Fibroblast of the aortic adventitia (primary cell): ENCODE results near the gene CT47C1. TPM values are rescaled to one million over a fixed set of nuclear protein-coding genes. Genes with fewer than 3 reads are reported as not detected.

Experiments
- DNase-seq: peaks from one replicate; pipeline ENCODE4 v3.0.0-alpha.2; 2010; ENCODE audit warnings: low read depth
- H3K4me3 ChIP-seq: 2 replicates; pipeline ENCODE4 v1.5.1; 2011; ENCODE audit warnings: low read depth, mild to moderate bottlenecking, control low read depth, low read length, moderate library complexity
- total RNA-seq: library from RNA; depleted of rRNA; stranded (reverse); fragments of >200 nt; gene quantifications from 2 replicates; pipeline ENCODE4 v1.2.3, GENCODE V29; 2012; ENCODE audit warnings: low replicate concordance
- TF ChIP-seq, protein P1 (sequence below): IDR thresholded peaks from 2 replicates; pipeline ENCODE4 v1.5.1; 2011; ENCODE audit warnings: mild to moderate bottlenecking, low read length, control low read depth, inconsistent platforms; ENCODE audit not compliant: insufficient read depth

The CT47C1 gene
- total RNA-seq, 1 donor = not detected

DNA sequence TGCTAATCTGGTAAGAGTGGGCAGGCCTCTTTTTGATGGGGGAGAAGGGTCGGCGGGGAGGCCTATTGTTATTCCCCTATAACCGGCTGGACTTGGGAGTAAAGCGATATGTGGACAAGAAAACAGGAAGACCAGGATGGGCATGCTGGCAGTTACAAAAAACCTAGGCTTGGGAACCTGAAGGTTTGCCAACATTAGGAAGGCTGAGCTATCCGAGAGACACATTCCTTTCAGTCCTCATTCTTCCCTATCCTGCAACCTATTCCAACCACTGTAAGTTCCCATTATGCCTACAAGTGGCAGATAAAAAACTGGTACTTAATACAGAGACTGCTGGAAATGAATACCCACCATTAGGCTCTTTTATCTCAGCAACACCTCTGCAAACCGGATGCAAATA is 32.4 kb upstream of the CT47C1 start:
- TF ChIP-seq, protein P1, sequence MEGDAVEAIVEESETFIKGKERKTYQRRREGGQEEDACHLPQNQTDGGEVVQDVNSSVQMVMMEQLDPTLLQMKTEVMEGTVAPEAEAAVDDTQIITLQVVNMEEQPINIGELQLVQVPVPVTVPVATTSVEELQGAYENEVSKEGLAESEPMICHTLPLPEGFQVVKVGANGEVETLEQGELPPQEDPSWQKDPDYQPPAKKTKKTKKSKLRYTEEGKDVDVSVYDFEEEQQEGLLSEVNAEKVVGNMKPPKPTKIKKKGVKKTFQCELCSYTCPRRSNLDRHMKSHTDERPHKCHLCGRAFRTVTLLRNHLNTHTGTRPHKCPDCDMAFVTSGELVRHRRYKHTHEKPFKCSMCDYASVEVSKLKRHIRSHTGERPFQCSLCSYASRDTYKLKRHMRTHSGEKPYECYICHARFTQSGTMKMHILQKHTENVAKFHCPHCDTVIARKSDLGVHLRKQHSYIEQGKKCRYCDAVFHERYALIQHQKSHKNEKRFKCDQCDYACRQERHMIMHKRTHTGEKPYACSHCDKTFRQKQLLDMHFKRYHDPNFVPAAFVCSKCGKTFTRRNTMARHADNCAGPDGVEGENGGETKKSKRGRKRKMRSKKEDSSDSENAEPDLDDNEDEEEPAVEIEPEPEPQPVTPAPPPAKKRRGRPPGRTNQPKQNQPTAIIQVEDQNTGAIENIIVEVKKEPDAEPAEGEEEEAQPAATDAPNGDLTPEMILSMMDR = no peak
- no peak overlapping the region for H3K4me3 ChIP-seq
- no peak for DNase-seq

DNA sequence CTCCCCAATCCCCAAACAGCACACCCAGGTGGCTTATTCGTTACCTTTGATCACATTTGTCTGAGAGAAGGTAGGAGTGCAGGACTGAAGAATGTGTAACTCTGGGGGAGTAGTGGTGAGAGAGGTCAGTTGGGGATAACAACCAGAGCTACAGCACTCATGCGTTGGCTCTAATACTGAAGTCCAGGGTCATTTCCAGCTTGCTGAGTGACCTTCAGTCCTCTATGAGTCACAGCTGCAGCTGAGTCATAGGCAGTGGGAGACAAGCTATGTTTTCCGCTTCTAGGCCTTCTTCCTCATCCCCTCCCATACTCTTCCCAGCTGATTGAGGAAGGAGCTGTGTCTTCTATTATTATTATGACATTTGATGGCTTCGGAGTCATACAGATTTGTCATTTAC is 31.6 kb upstream of the CT47C1 start:
- DNase-seq = peak; percentile 80
- TF ChIP-seq, protein P1 = no peak
- H3K4me3 ChIP-seq = no peak overlapping the region

- TF ChIP-seq, protein P1 = no peak
- DNase-seq = no peak
- H3K4me3 ChIP-seq = no peak overlapping the region
Measured at GRCh38 chrX:119042040-119042439, 30.8 kb upstream of the CT47C1 start.

DNA sequence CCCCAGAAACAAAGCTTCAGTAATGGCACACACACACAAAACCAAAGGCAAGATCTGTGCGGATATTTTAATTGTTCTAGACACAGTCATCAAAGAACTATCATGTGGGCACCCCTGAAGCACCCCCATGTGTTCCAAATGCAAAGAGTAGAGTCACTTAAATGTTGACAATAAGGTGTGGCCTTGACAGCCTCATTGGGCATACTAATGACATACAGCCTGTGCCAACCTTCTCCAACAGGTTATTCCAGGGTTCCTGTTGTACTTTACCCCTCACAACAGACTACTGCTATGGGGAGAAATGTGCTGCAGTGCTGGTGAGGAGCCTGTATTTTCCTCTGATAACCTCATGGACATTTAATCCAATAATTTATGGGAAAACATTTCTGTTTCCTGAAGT is 29.8 kb upstream of the CT47C1 start:
- TF ChIP-seq, protein P1 = no peak
- no peak for DNase-seq

DNA sequence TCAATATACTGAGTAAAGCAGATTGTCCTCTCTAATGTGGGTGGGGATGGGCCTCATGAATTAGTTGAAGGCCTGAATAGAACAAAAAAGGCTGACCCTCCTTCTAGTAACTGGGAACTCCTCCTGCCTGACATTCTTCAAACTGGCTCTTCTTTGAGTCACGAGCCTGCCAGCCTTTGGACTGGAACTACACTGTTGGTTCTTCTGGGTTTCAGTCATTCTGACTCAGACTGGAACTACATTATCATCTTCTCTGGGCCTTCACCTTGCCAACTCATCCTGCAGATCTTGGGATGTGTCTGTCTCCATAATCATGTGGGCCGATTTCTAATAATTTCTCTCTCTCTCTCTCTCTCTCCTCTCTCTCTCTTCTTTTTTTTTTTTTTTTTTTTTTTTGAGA is 26.9 kb upstream of the CT47C1 start:
- TF ChIP-seq, protein P1 = no peak
- H3K4me3 ChIP-seq = no peak overlapping the region
- no peak for DNase-seq

More for the DNA sequence above, 29.8 kb upstream of the CT47C1 start:
- H3K4me3 ChIP-seq = no peak overlapping the region

DNA sequence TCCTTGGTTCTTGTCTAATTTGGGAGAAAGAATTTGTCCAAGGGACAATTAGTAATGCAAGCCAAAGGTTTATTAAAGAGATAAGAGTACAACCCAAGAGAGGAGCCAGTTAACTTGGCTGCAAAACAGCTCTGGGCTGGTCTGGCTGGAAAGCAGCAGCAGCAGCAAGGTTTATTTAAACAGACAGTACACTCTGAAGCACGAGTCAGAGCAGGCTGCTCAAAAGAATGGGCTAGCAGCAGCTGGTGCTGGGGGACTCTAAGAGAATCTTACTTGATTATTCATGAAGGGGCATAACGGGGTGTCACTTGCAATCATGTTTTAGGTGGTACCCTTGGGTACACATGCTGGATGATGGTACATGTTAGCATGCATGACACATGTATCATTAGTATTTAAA is 17.1 kb upstream of the CT47C1 start:
- DNase-seq = peak; percentile 39
- TF ChIP-seq, protein P1 = no peak

GRCh38 chrX:119062750-119063374 is 9.9 kb upstream of the CT47C1 start:
- no peak overlapping the region for H3K4me3 ChIP-seq
- TF ChIP-seq, protein P1 = no peak
- peak; percentile 17 for DNase-seq

More for the DNA sequence above, 17.1 kb upstream of the CT47C1 start:
- H3K4me3 ChIP-seq = no peak overlapping the region
